GM18505 (cell line): ENCODE results near the gene PPL.
"Not testable (repeated sequence)": the region's sequence is repeated elsewhere in the genome, so short reads cannot be mapped to it uniquely, and the experiment has no call there.

Experiments
- ATAC-seq: cut with Tn5 transposase; IDR thresholded peaks from one replicate; pipeline ENCODE4 v1.9.1; 2021; ENCODE audit not compliant: unreplicated experiment
- POLR2A ChIP-seq: IDR thresholded peaks from 4 replicates; pipeline ENCODE4 v1.6.1; 2011; ENCODE audit warnings: borderline replicate concordance; ENCODE audit not compliant: insufficient read depth, insufficient read length; ENCODE audit errors: extremely low read depth

PPL gene

GRCh38 chr16:4972938-4973587, 36.1 kb upstream of the PPL start:
- ATAC-seq = no peak
- no peak for TF ChIP-seq POLR2A

GRCh38 chr16:4970010-4970409, 33.1 kb upstream of the PPL start:
- TF ChIP-seq POLR2A = no peak
- ATAC-seq = no peak

- ATAC-seq = no peak
- TF ChIP-seq POLR2A = no peak
Observed at GRCh38 chr16:4968879-4969483, 32.0 kb upstream of the PPL start.

- ATAC-seq = not testable (repeated sequence)
Observed at GRCh38 chr16:4968278-4968677, 31.3 kb upstream of the PPL start.

- no peak for ATAC-seq
- no peak for TF ChIP-seq POLR2A
Observed at GRCh38 chr16:4966736-4967453, 29.9 kb upstream of the PPL start.

- not testable (repeated sequence) for ATAC-seq
Observed at GRCh38 chr16:4963527-4963926, 26.6 kb upstream of the PPL start.

- TF ChIP-seq POLR2A = no peak
- no peak for ATAC-seq
Observed at GRCh38 chr16:4962716-4963115, 25.8 kb upstream of the PPL start.

GRCh38 chr16:4960579-4960978, 23.6 kb upstream of the PPL start:
- ATAC-seq = no peak
- TF ChIP-seq POLR2A = no peak

- ATAC-seq = peak; percentile 11
Observed at GRCh38 chr16:4958510-4959438, 21.8 kb upstream of the PPL start.

GRCh38 chr16:4957720-4958509, 21.0 kb upstream of the PPL start, which contains the start of gene SEC14L5:
SEC14L5 (plus strand) TSS chr16:4958330; CDS start chr16:4959324, 994 bp downstream.
- TF ChIP-seq POLR2A = no peak
- ATAC-seq = peak; percentile 78

More at GRCh38 chr16:4958510-4959438, 21.8 kb upstream of the PPL start:
- no peak for TF ChIP-seq POLR2A

GRCh38 chr16:4957420-4957719, 20.4 kb upstream of the PPL start:
- TF ChIP-seq POLR2A = no peak
- ATAC-seq = no peak

GRCh38 chr16:4954714-4955113, 17.8 kb upstream of the PPL start:
- ATAC-seq = no peak
- no peak for TF ChIP-seq POLR2A

- not testable (repeated sequence) for ATAC-seq
Observed at GRCh38 chr16:4951583-4951982, 14.6 kb upstream of the PPL start.

GRCh38 chr16:4949986-4950385, 13.0 kb upstream of the PPL start:
- ATAC-seq = no peak
- TF ChIP-seq POLR2A = no peak
